HEK293T (cell line): ENCODE results near the gene MPPE1.

Experiments
- CTCF ChIA-PET: fragments of 350-600 bp; formaldehyde crosslinking; extraction: SDS; loops from one replicate; lab custom pipeline; 2021; ENCODE audit warnings: antibody characterized with exemption, inconsistent platforms; lab: Yijun Ruan, JAX
- POLR2A ChIA-PET: fragments of 350-600 bp; formaldehyde crosslinking; extraction: SDS; loops from one replicate; lab custom pipeline; 2020; ENCODE audit warnings: antibody characterized with exemption, inconsistent platforms; lab: Yijun Ruan, JAX
- DNase-seq: peaks from one replicate; pipeline ENCODE4 v3.0.0; 2012; ENCODE audit warnings: mixed read lengths; ENCODE audit errors: extremely low spot score
- ARNT ChIP-seq: fragments of 450-650 bp; IDR thresholded peaks from 2 replicates; pipeline ENCODE4 v1.6.1; 2017; ENCODE audit warnings: mild to moderate bottlenecking
- BHLHE40 ChIP-seq: fragments of 450-650 bp; IDR thresholded peaks from 2 replicates; pipeline ENCODE4 v1.6.1; 2016; ENCODE audit warnings: mild to moderate bottlenecking, moderate library complexity, borderline replicate concordance
- CTBP1 ChIP-seq: fragments of 450-650 bp; IDR thresholded peaks from 2 replicates; pipeline ENCODE4 v1.6.1; 2016; ENCODE audit warnings: borderline replicate concordance
- ELF4 ChIP-seq: fragments of 450-650 bp; IDR thresholded peaks from 2 replicates; pipeline ENCODE4 v1.6.1; 2017; ENCODE audit warnings: antibody characterized with exemption
- FOXA1 ChIP-seq: fragments of 450-650 bp; IDR thresholded peaks from 2 replicates; pipeline ENCODE4 v1.6.1; 2016; ENCODE audit warnings: mild to moderate bottlenecking
- FOXK2 ChIP-seq: fragments of 450-650 bp; IDR thresholded peaks from 2 replicates; pipeline ENCODE4 v1.6.1; 2016; ENCODE audit warnings: mild to moderate bottlenecking
- FOXM1 ChIP-seq: fragments of 450-650 bp; IDR thresholded peaks from 2 replicates; pipeline ENCODE4 v1.6.1; 2017; ENCODE audit warnings: mild to moderate bottlenecking, borderline replicate concordance
- HDGF ChIP-seq: fragments of 450-650 bp; IDR thresholded peaks from 2 replicates; pipeline ENCODE4 v1.6.1; 2017; ENCODE audit warnings: antibody characterized with exemption, borderline replicate concordance
- L3MBTL2 ChIP-seq: fragments of 450-650 bp; conservative IDR thresholded peaks from 2 replicates; pipeline ENCODE4 v1.6.1; 2016; ENCODE audit warnings: mild to moderate bottlenecking
- LEF1 ChIP-seq: fragments of 450-650 bp; IDR thresholded peaks from 2 replicates; pipeline ENCODE4 v1.6.1; 2017; ENCODE audit warnings: mild to moderate bottlenecking, borderline replicate concordance
- NFRKB ChIP-seq: fragments of 450-650 bp; IDR thresholded peaks from 2 replicates; pipeline ENCODE4 v1.6.1; 2016; ENCODE audit warnings: mild to moderate bottlenecking, moderate library complexity
- SP1 ChIP-seq: fragments of 450-650 bp; IDR thresholded peaks from 2 replicates; pipeline ENCODE4 v1.6.1; 2017
- SUZ12 ChIP-seq: fragments of 450-650 bp; IDR thresholded peaks from 2 replicates; pipeline ENCODE4 v1.6.1; 2016; ENCODE audit warnings: mild to moderate bottlenecking
- TARDBP ChIP-seq: fragments of 450-650 bp; IDR thresholded peaks from 2 replicates; pipeline ENCODE4 v1.6.1; 2016
- ZNF384 ChIP-seq: fragments of 450-650 bp; IDR thresholded peaks from 2 replicates; pipeline ENCODE4 v1.6.1; 2016
- TF ChIP-seq, protein P1 (sequence below): fragments of 450-650 bp; IDR thresholded peaks from 2 replicates; pipeline ENCODE4 v1.6.1; 2016

MPPE1 gene

DNA sequence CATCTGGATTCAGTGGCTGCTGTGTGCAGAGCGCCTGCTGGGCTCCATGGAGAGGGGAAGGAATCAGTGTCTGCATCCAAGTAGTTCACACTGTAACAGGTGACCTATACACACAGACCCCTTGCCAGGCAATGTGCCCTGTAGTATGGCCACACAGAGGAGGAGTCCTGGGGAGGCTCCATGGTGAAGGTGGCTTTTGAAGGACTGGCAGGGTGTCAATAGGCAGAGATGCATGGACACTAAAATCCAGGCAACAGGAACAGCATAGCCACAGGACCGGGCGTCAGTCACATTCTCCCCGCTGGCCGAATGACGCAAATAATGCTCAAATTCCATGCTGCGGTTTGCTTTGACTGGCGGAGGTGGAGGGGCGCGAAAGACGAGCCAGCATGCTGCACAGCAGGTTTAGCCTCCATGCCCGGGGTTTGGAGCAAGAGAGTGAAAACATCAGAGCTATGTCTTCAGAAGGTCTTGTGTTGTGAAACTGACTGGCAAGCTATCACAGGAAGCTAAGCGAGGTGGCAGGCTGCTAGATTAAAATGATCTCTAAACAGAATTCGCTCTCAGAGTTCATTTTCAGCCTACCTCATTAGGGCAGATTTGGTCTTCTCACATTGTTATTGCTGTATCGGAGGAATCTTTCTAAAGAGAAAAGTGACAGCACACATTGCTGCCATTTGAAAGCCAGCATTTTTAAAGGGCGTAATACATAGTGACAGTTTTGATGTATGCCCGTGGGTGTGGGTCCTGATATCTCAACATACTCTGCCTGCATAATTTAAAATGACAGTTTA, 58.1 kb downstream of the MPPE1 start:
- DNase-seq, result peak; percentile 36
- CTCF ChIA-PET, result no interaction called here
- TF ChIP-seq, protein P1, sequence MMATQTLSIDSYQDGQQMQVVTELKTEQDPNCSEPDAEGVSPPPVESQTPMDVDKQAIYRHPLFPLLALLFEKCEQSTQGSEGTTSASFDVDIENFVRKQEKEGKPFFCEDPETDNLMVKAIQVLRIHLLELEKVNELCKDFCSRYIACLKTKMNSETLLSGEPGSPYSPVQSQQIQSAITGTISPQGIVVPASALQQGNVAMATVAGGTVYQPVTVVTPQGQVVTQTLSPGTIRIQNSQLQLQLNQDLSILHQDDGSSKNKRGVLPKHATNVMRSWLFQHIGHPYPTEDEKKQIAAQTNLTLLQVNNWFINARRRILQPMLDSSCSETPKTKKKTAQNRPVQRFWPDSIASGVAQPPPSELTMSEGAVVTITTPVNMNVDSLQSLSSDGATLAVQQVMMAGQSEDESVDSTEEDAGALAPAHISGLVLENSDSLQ, result peak; percentile 88
- TF ChIP-seq SUZ12, result no peak
- peak; percentile 51; the same call in 1 of the 2 replicates for TF ChIP-seq L3MBTL2
- POLR2A ChIA-PET, result interaction anchor here (0.7 to 1.2 kb wide), 4 partner anchors 10 to 43 kb away, joined by 3 read pairs; no protein-coding TSS in a partner anchor

GRCh38 chr18:11849279-11849678, 58.8 kb downstream of the MPPE1 start:
- POLR2A ChIA-PET, result no interaction called here
- CTCF ChIA-PET, result no interaction called here

DNA sequence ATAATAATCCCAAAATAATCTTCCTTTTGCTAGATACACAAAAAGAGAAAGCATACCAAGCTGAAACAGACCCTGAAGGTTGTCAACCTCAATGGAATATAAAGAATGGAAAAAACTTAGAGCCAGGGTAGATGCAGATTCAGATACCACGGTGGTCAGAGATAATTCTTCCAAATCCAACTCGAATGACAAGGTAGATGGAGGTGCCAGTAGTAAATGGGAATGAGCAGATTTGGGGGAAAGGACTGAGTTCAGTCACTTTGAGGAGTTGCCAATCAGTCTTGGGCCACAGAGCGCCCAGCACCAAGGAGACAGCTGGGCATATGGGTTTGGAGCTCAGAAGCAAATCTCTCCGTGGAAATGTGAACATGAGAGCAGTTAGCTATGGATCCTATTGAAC, 60.3 kb downstream of the MPPE1 start:
- ChIA-PET POLR2A (no interaction called here), CTCF (no interaction called here)
- no peak for TF ChIP-seq BHLHE40
- no peak for TF ChIP-seq ARNT
- TF ChIP-seq, protein P1, result no peak
- TF ChIP-seq SP1, result no peak
- no peak for TF ChIP-seq ELF4
- TF ChIP-seq FOXK2, result no peak
- no peak for TF ChIP-seq NFRKB
- no peak for TF ChIP-seq HDGF
- TF ChIP-seq SUZ12, result no peak
- TF ChIP-seq FOXA1, result no peak
- TF ChIP-seq FOXM1, result no peak
- no peak for TF ChIP-seq L3MBTL2
- no peak for TF ChIP-seq LEF1
- TF ChIP-seq CTBP1, result no peak
- DNase-seq, result no peak

More at GRCh38 chr18:11849279-11849678, 58.8 kb downstream of the MPPE1 start:
- TF ChIP-seq ZNF384 (peak; percentile 36; the same call in 1 of the 2 replicates), CTBP1 (no peak), SP1 (no peak), FOXA1 (no peak), ARNT (no peak)
- no peak for DNase-seq

GRCh38 chr18:11845654-11846053, 62.5 kb downstream of the MPPE1 start:
- DNase-seq, result no peak
- TF ChIP-seq FOXM1 (no peak), HDGF (no peak)
- ChIA-PET CTCF (no interaction called here), POLR2A (no interaction called here)

GRCh38 chr18:11844436-11844835, 63.7 kb downstream of the MPPE1 start:
- POLR2A ChIA-PET, result no interaction called here
- DNase-seq, result no peak
- CTCF ChIA-PET, result no interaction called here
- TF ChIP-seq BHLHE40 (no peak), LEF1 (no peak), FOXM1 (no peak), FOXA1 (no peak), FOXK2 (no peak), NFRKB (no peak), SUZ12 (no peak), L3MBTL2 (no peak), SP1 (no peak), ARNT (no peak), CTBP1 (no peak), ELF4 (no peak), ZNF384 (no peak), TARDBP (no peak), HDGF (no peak)
- TF ChIP-seq, protein P1, result no peak

DNA sequence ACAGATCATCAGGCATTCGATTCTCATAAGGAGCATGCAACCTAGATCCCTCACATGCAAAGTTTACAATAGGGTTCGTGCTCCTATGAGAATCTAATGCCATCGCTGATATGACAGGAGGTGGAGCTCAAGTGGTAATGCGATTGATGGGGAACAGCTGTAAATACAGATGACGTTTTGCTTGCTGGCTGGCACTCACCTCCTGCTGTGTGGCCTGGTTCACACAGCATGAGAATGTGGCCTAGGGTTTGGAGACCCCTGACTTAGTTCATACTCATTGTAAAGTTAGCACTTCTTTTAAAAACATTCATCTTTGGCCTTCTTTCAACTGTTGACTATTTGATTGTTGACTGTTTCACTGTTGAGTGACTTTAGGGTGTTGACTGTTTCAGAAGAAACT, 65.6 kb downstream of the MPPE1 start:
- TF ChIP-seq TARDBP, result no peak
- TF ChIP-seq, protein P1, result peak; percentile 61
- ChIA-PET CTCF (no interaction called here), POLR2A (no interaction called here)
- DNase-seq, result no peak
